HepG2 (cell line): ENCODE data around the gene FCN1. TPM values are rescaled to one million over a fixed set of nuclear protein-coding genes. Genes with fewer than 3 reads are reported as not detected.

Source experiments
- ATAC-seq: fragments of 200-7000 bp; cut with Tn5 transposase; 3 replicates; pipeline ENCODE4 v1.9.1; 2020; ENCODE audit warnings: mild to moderate bottlenecking, moderate library complexity
- BruUV-seq: library from RNA; stranded (reverse); fragments of 400-500 nt; replicated peaks from 2 replicates; lab custom pipeline; 2021; lab: Mats Ljungman, UMichigan
- CTCF ChIA-PET: fragments of 300-600 bp; formaldehyde crosslinking; extraction: SDS; loops from one replicate; lab custom pipeline; 2021; ENCODE audit warnings: low total read pairs, inconsistent platforms, low intra/inter-chr PET ratio; lab: Yijun Ruan, JAX
- POLR2A ChIA-PET: fragments of 350-600 bp; sonication (Branson Sonifier 250); formaldehyde crosslinking; loops from one replicate; lab custom pipeline; 2020; ENCODE audit warnings: antibody characterized with exemption, inconsistent platforms; lab: Yijun Ruan, JAX
- DNase-seq: peaks from one replicate; pipeline ENCODE4 v3.0.0-alpha.2; 2015; ENCODE audit warnings: low spot score
- FAIRE-seq: peaks from 3 replicates; lab custom pipeline; 2011; peaks lifted over from hg19 to GRCh38; lab: Jason Lieb, UNC
- H2AFZ ChIP-seq: one replicate; pipeline ENCODE4 v1.6.1; 2011; ENCODE audit warnings: low read length, inconsistent platforms
- H3K27ac ChIP-seq: fragments of 300-600 bp; 3 replicates; pipeline ENCODE4 v1.8.0; 2011; ENCODE audit warnings: mixed run types, mild to moderate bottlenecking, mixed read lengths, low read length, inconsistent platforms; ENCODE audit not compliant: insufficient read depth; ENCODE audit errors: extremely low read length
- H3K27me3 ChIP-seq, 2 experiments: fragments of 200-600 bp in 1 of 2; 2 replicates in 1 of 2; 3 replicates in 1 of 2; pipeline versions ENCODE4 v1.6.0 to v1.8.0; 2011; ENCODE audit warnings: low read length in 2 of 2, mild to moderate bottlenecking in 2 of 2, moderate library complexity in 2 of 2, inconsistent platforms in 1 of 2; ENCODE audit not compliant: insufficient read depth in 2 of 2, control insufficient read depth in 1 of 2
- H3K36me3 ChIP-seq, 2 experiments: fragments of 200-600 bp in 1 of 2; replicated peaks in 1 of 2; 2 replicates in 1 of 2; 3 replicates in 1 of 2; pipeline versions ENCODE4 v1.5.1 to v1.8.0; 2011; ENCODE audit warnings: low read length in 2 of 2, inconsistent platforms in 1 of 2; ENCODE audit not compliant: insufficient read depth in 2 of 2, control insufficient read depth in 1 of 2
- H3K4me1 ChIP-seq: 2 replicates; pipeline ENCODE4 v1.5.1; 2012; ENCODE audit warnings: low read length, inconsistent platforms; ENCODE audit not compliant: insufficient read depth
- H3K4me2 ChIP-seq: 2 replicates; pipeline ENCODE4 v1.6.0; 2011; ENCODE audit warnings: low read depth, low read length, inconsistent platforms
- H3K4me3 ChIP-seq, 3 experiments: fragments of 200-600 bp in 1 of 3; sonication (generic), shearing (Covaris generic) in 1 of 3; replicated peaks in 1 of 3; 2 replicates each; pipeline ENCODE4 v1.5.1; 2011 to 2016; ENCODE audit warnings: low read length in 3 of 3, inconsistent platforms in 2 of 3, low read depth in 2 of 3, mild to moderate bottlenecking in 2 of 3, control low read depth in 1 of 3, mixed read lengths in 1 of 3; ENCODE audit not compliant: insufficient read depth in 1 of 3
- H3K79me2 ChIP-seq: one replicate; pipeline ENCODE4 v1.6.1; 2011; ENCODE audit warnings: low read length, inconsistent platforms; ENCODE audit not compliant: insufficient read depth
- H3K9ac ChIP-seq: 2 replicates; pipeline ENCODE4 v1.6.0; 2011; ENCODE audit warnings: mild to moderate bottlenecking, low read depth, low read length, inconsistent platforms; ENCODE audit not compliant: insufficient read depth
- H3K9me3 ChIP-seq: 2 replicates; pipeline ENCODE4 v1.5.1; 2012; ENCODE audit warnings: mild to moderate bottlenecking, low read length
- H4K20me1 ChIP-seq: 2 replicates; pipeline ENCODE4 v1.6.0; 2011; ENCODE audit warnings: inconsistent platforms, mild to moderate bottlenecking, low read length, moderate library complexity; ENCODE audit not compliant: insufficient read depth
- FOXK1 ChIP-seq: sonication (generic); formaldehyde crosslinking; IDR thresholded peaks from 2 replicates; pipeline ENCODE4 v1.4.0; 2020; ENCODE audit warnings: low read depth, missing genetic modification reagents, borderline replicate concordance
- HMGA1 ChIP-seq: sonication (generic); formaldehyde crosslinking; conservative IDR thresholded peaks from 2 replicates; pipeline ENCODE4 v1.4.0; 2020; ENCODE audit warnings: missing genetic modification reagents
- HNRNPK ChIP-seq: fragments of 200-400 bp; formaldehyde crosslinking; IDR thresholded peaks from 2 replicates; pipeline ENCODE4 v1.6.1; 2018; ENCODE audit warnings: low read length, low read depth, moderate library complexity, mild to moderate bottlenecking; ENCODE audit not compliant: poor library complexity, severe bottlenecking
- SIN3A ChIP-seq: IDR thresholded peaks from 2 replicates; pipeline ENCODE4 v1.6.1; 2011; ENCODE audit warnings: low read depth, mild to moderate bottlenecking, control low read depth, low read length, borderline replicate concordance
- SPEN ChIP-seq: sonication (generic); formaldehyde crosslinking; IDR thresholded peaks from 2 replicates; pipeline ENCODE4 v1.5.1; 2020; ENCODE audit warnings: low read depth, mild to moderate bottlenecking, missing genetic modification reagents
- SYNCRIP ChIP-seq: fragments of 200-400 bp; formaldehyde crosslinking; IDR thresholded peaks from 2 replicates; pipeline ENCODE4 v1.6.1; 2018; ENCODE audit warnings: mild to moderate bottlenecking, low read depth, low read length; ENCODE audit not compliant: insufficient read depth
- ZNF44 ChIP-seq: sonication (generic); formaldehyde crosslinking; IDR thresholded peaks from 2 replicates; pipeline ENCODE4 v1.5.1; 2020; ENCODE audit warnings: mild to moderate bottlenecking, missing genetic modification reagents
- ZNF768 ChIP-seq: sonication (generic); formaldehyde crosslinking; IDR thresholded peaks from 2 replicates; pipeline ENCODE4 v1.4.0; 2020; ENCODE audit warnings: missing genetic modification reagents
- ZNF776 ChIP-seq: sonication (generic); formaldehyde crosslinking; IDR thresholded peaks from 2 replicates; pipeline ENCODE4 v1.4.0; 2020; ENCODE audit warnings: mild to moderate bottlenecking, missing genetic modification reagents
- WGBS: methylation state at CpG from one replicate; pipeline ENCODE4 v1.1.6; 2017; ENCODE audit warnings: low lambda C conversion rate; 5-methylcytosine and 5-hydroxymethylcytosine counted together
- in situ Hi-C: cut with HindIII; loops from 2 replicates; pipeline ENCODE4 v1.10.0; 2017; ENCODE audit warnings: low pct_unique_long_range_greater_than_20kb; ENCODE audit not compliant: extremely low pct_ligation_motif_present
- intact Hi-C: fragments of 100-400 bp; cut with micrococcal nuclease; formaldehyde crosslinking; loops from one replicate; pipeline ENCODE4 v1.10.0; 2022; ENCODE audit not compliant: unreplicated experiment
- polyA plus RNA-seq, 8 experiments: library from polyadenylated mRNA; depleted of rRNA in 3 of 8; stranded (reverse) in 7 of 8; unstranded in 1 of 8; fragments of >200 nt; fragmentation: Illumina TruSeq in 4 of 8; extraction: Trizol in 4 of 8; gene quantifications; 2 replicates each; pipeline versions ENCODE4 v1.2.1 to v1.2.3, GENCODE V29; 2011 to 2016; ENCODE audit warnings: low read depth in 4 of 8, missing spikeins in 1 of 8, mixed read lengths in 1 of 8; ENCODE audit not compliant: insufficient read depth in 1 of 8
- total RNA-seq, 5 experiments: library from RNA; depleted of rRNA; stranded (reverse); fragments of >200 nt; fragmentation: Illumina TruSeq; extraction: Trizol; gene quantifications; 2 replicates each; pipeline ENCODE4 v1.2.3, GENCODE V29; 2016; ENCODE audit warnings: low read depth in 1 of 5

Gene FCN1
- total and polyA plus RNA-seq, 2 of the 13 experiments (the other 11 are each of a cell fraction or from before 2014, with no cell fraction given) = not detected

- no peak for FAIRE-seq
- no TSS peak for BruUV-seq
- no peak overlapping the region for H3K27ac ChIP-seq
- no peak overlapping the region for H3K4me3 ChIP-seq
- H3K27me3 ChIP-seq = peaks cover 7 to 74% of the 10 kb centered on the region in 2 experiments
- no peak overlapping the region for H3K9ac ChIP-seq
- ChIA-PET POLR2A (no interaction called here), CTCF (no interaction called here)
- TF ChIP-seq ZNF768 (CRISPR knock-in tag) = peak; percentile 32; the same call in 1 of the 2 replicates
- no peak for TF ChIP-seq FOXK1 (CRISPR knock-in tag)
- no peak overlapping the region for H3K4me2 ChIP-seq
- no peaks in the 10 kb centered on the region for H3K4me1 ChIP-seq
- no peak for ATAC-seq
- intact Hi-C loops (no loop called here), in situ Hi-C loops (no loop called here)
- no peaks in the 10 kb centered on the region for H3K36me3 ChIP-seq
- H3K79me2 ChIP-seq = no peaks in the 10 kb centered on the region
- H4K20me1 ChIP-seq = no peaks in the 10 kb centered on the region
- H3K9me3 ChIP-seq = no peaks in the 10 kb centered on the region
- H2AFZ ChIP-seq = no peak overlapping the region
- DNase-seq = no peak
- WGBS = 59% methylated on average over 8 of the region's 22 CpGs
Measured at GRCh38 chr9:134885001-134885678, 32.6 kb downstream of the FCN1 start.

GRCh38 chr9:134884492-134884891, 33.2 kb downstream of the FCN1 start:
- ChIA-PET CTCF (no interaction called here), POLR2A (no interaction called here)
- TF ChIP-seq HMGA1 (CRISPR knock-in tag) (no peak), ZNF44 (no peak), SYNCRIP (no peak), ZNF776 (CRISPR knock-in tag) (no peak), HNRNPK (no peak), SPEN (CRISPR knock-in tag) (no peak), SIN3A (no peak)
- no TSS peak for BruUV-seq
- H3K27ac ChIP-seq = no peak overlapping the region
- no peak overlapping the region for H3K9ac ChIP-seq
- no peaks in the 10 kb centered on the region for H3K4me1 ChIP-seq
- in situ Hi-C loops = no loop called here
- ATAC-seq (no peak), DNase-seq (no peak), FAIRE-seq (no peak)
- no peak overlapping the region for H2AFZ ChIP-seq
- intact Hi-C loops = no loop called here
- H3K4me3 ChIP-seq = no peak overlapping the region
- H3K9me3 ChIP-seq = no peaks in the 10 kb centered on the region
- no peaks in the 10 kb centered on the region for H4K20me1 ChIP-seq
- 0% methylated on average over 3 of the region's 8 CpGs for WGBS
- H3K27me3 ChIP-seq = peaks cover 8 to 72% of the 10 kb centered on the region in 2 experiments
- no peaks in the 10 kb centered on the region for H3K36me3 ChIP-seq
- H3K79me2 ChIP-seq = no peaks in the 10 kb centered on the region
- H3K4me2 ChIP-seq = no peak overlapping the region
